Occipital lobe (tissue), 2 donors: ENCODE data around the gene MORN5. TPM values are rescaled to one million over a fixed set of nuclear protein-coding genes. Genes with fewer than 3 reads are reported as not detected.

Source experiments
- DNase-seq: peaks from one replicate; lab custom pipeline; 2025; lab: John Stamatoyannopoulos, UW
- total RNA-seq: library from RNA; depleted of rRNA; stranded (reverse); fragments of >200 nt; gene quantifications from one replicate; pipeline ENCODE4 v1.2.3, GENCODE V29; 2014

MORN5 gene
- total RNA-seq, 1 donor from 2014 or later, result 1.2 TPM

- DNase-seq, result no peak
Observed at GRCh38 chr9:122124528-122124927, 35.2 kb upstream of the MORN5 start.

GRCh38 chr9:122125158-122125508, 34.6 kb upstream of the MORN5 start:
- DNase-seq, result peak; percentile 81

GRCh38 chr9:122125509-122126330, 34.0 kb upstream of the MORN5 start:
- DNase-seq, result no peak

- peak; percentile 35 for DNase-seq
Observed at GRCh38 chr9:122126331-122127261, 33.1 kb upstream of the MORN5 start.

- DNase-seq, result peak; percentile 83
Observed at GRCh38 chr9:122127396-122127798, 32.3 kb upstream of the MORN5 start.

- no peak for DNase-seq
Observed at GRCh38 chr9:122128007-122128968, 31.4 kb upstream of the MORN5 start.

GRCh38 chr9:122128969-122129343, 30.8 kb upstream of the MORN5 start:
- no peak for DNase-seq

- no peak for DNase-seq
Observed at GRCh38 chr9:122129969-122130368, 29.7 kb upstream of the MORN5 start.

- no peak for DNase-seq
Observed at GRCh38 chr9:122130837-122131236, 28.9 kb upstream of the MORN5 start.

GRCh38 chr9:122131401-122132001, 28.2 kb upstream of the MORN5 start:
- DNase-seq, result no peak

GRCh38 chr9:122132539-122132938, 27.2 kb upstream of the MORN5 start:
- DNase-seq, result no peak

- no peak for DNase-seq
Observed at GRCh38 chr9:122133263-122133983, 26.3 kb upstream of the MORN5 start.

- DNase-seq, result no peak
Observed at GRCh38 chr9:122133984-122134535, 25.6 kb upstream of the MORN5 start.

GRCh38 chr9:122134822-122135528, 24.7 kb upstream of the MORN5 start:
- DNase-seq, result no peak

GRCh38 chr9:122135529-122135859, 24.2 kb upstream of the MORN5 start:
- DNase-seq, result no peak

GRCh38 chr9:122138560-122139268, 21.0 kb upstream of the MORN5 start:
- no peak for DNase-seq

- no peak for DNase-seq
Observed at GRCh38 chr9:122140368-122141193, 19.1 kb upstream of the MORN5 start.

GRCh38 chr9:122141671-122142070, 18.0 kb upstream of the MORN5 start:
- no peak for DNase-seq
